GM21529 (cell line): ENCODE data around the gene ARHGAP27.
"Not testable (repeated sequence)": the region's sequence is repeated elsewhere in the genome, so short reads cannot be mapped to it uniquely, and the experiment has no call there.

Experiments used
- ATAC-seq: cut with Tn5 transposase; IDR thresholded peaks from one replicate; pipeline ENCODE4 v1.9.1; 2021; ENCODE audit not compliant: unreplicated experiment

ARHGAP27 gene

GRCh38 chr17:45366691-45367090 lies 66.0 kb downstream of the ARHGAP27 start:
- ATAC-seq, result no peak

GRCh38 chr17:45366049-45366448 lies 66.6 kb downstream of the ARHGAP27 start:
- no peak for ATAC-seq

DNA sequence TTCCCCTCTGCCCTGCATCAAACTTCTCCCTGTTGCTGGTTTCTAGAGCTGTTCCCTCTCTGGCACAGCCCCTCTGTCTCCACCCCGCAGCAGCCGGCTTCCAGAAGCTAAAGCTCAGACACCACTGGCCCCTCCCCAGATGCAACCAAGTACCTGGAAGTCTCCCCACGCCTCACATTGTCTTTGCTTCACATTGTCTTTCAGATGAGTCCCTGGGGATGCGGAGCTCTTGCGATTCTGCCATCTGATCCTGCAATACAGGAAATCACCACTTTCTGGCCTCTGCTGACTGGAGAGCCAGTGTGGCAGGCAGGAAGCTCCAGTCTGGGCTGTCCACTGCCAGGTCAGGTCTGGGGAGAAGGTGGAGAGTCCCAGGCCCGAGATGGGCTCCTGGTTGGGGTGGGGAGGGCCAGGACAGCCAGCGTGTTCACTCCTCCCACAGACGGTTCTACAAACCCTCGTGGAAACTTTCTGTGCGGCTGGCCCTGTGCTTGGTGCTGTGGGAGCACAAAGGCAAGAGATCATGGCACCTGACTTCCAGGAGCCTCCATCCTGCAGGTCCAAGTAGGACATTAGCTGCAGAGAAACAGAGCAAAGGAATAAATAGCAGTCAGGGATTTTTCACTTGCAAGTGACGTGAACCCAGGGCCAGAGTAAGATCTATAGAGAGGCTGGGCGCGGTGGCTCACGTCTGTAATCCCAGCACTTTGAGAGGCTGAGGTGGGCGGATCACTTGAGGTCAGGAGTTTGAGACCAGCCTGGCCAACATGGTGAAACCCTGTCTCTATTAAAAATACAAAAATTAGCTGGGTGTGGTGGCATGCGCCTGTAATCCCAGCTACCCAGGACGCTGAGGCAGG lies 67.9 kb downstream of the ARHGAP27 start:
- ATAC-seq, result no peak

DNA sequence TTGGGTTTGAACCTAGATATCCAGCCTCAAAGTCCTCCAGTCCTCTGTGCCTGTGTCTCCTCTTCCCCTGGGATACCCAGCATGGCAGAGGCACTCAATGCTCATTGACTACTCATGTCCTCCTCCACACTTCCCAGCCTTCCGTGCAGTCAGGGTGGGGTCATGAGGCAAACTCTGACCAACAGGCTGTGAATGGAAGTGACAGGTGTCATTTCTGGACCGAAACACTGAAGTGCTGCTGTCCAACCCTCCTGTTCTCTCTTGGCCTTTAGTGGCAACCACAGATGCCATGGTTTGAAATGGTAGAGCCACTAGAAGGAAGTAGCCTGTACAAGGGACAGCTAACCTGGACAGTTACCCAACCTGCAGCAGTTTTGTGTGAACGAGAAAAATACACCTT lies 69.2 kb downstream of the ARHGAP27 start:
- ATAC-seq, result no peak

GRCh38 chr17:45361976-45362375 lies 70.7 kb downstream of the ARHGAP27 start:
- no peak for ATAC-seq

DNA sequence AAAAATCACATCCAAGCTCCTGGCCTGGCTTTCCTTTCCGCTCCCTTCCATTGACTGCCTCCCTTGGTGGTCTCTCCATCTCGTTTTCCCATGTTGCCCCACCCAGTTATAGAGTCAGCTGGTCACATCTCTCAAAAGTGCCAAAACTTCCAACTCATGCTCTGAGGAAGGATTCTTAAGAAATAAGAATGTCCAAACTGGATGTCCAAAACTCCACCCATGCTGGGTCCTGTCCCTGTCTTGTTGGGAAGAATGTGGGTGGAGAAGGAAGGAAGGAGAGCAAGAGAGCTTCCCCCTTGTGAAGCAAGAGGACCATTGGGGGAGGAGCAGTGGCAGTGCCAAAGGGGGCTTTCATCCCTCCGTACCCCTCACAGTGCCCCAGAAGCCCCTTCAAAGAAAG lies 71.2 kb downstream of the ARHGAP27 start:
- no peak for ATAC-seq

DNA sequence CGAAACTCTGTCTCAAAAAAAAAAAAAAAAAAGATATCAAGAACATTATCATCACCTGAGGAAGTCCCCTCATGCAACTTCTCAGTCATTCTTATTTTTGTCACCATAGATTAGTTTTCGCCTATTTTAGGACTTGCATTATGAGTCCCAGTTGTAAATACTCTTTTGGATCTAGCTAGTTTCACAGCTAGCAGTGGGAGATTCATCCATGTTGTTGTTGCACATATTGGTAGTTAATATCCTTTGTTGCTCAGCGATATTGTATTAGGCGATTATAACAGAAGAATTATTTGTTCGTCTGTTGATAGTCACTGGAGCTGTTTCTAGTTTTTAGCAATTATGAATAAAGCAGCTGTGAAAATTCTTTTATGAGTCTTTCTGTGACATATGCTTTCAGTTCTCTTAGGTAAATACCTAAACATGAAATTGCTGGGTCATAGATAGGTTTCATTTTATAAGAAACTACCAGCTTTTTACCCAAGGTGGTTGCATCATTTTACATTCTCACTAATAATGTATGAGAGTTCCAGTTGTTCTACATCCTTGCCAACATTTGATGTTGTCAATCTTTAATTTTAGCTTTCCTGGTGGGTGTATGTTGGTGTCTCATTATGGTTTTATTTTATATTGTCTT lies 75.2 kb downstream of the ARHGAP27 start:
- no peak for ATAC-seq

GRCh38 chr17:45355087-45355486 lies 77.6 kb downstream of the ARHGAP27 start:
- ATAC-seq, result no peak

DNA sequence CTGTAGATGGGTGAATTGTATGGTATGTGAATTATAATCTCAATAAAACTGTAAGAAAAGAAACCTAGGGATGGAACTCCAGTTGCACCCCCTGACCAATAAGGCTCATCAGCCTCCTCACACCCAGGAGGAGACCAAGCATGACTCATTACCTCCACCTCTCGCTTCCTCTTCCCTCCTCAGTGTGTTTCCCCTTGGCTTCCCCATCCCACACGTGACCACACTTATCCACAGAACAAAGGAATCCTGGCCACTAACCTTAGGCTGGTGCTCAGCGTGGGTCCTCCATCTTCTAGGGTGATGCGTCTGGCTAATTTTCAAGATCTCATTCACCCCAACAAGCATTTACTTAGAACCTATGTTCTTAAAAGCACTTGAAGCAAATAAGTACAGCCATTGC lies 79.6 kb downstream of the ARHGAP27 start:
- ATAC-seq, result no peak

DNA sequence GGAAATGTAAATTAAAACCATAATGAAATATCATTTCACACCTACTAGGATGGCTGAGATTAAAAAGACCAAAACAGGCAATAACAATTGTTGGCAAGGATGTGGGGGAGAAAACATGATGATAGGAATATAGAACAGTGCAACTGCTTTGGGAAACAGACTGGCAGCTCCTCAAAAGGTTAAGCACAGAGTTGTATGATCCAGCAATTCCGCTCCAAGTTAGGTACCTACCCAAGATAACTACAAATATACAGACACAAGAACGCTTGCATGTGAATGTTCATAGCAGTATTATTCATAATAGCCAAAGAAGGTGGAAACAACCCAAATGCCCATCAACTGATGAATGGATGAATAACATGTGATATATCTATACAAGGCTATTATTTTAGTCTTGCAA lies 80.8 kb downstream of the ARHGAP27 start:
- ATAC-seq, result no peak

DNA sequence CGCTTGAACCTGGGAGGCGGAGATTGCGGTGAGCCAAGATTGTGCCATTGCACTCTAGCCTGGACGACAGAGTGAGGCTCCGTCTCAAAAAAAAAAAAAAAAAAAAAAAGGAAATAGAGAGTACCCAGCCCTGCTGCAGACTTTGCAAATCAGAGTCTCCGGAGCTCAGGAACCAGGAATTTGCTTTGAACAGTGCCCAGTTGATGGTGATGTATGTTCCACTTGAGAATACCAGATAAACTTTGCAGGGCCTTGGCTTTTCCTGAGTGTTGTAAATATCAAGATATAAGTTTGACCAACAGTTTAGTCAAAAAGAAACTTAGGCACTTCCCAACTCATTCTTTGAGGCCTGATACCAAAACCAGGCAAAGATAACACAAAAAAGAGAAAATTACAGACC lies 85.2 kb downstream of the ARHGAP27 start:
- no peak for ATAC-seq

DNA sequence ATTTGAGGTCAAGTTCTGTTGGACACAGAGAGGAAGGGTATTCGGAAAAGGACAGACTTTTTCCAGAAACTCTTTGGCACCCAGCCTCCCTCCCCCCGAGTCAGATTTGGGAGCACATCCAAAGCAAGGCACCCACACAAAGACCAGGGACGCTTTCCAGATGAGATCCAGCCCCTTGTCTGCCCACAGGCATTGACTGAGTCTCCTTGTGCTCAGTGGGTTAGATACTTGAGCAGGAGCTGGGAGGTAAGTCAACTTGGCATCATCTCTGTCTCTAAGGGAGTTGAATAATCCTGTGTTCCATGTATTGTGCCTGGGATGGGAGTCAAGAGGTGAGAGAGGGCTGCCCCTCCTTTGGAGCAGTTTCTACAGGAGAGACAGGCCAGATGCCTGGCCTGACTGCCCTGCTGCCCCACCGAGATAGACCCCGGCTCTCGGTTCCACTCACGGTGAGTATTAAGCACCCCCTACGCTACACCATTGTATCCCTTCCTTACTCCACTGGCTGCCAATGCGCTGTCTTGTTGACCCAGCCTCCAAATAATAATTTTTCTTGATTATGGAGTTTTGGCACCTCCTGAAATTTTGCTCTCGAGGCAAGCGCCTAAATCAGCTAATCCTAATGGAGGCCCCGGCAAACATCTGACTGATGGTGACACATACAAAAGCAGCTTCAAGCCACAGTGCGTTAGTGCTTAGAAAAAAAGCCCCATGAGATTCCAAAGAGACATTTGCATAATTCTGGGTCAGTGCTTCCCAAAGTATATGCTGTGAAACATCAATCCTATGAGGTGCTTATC lies 86.3 kb downstream of the ARHGAP27 start:
- no peak for ATAC-seq

DNA sequence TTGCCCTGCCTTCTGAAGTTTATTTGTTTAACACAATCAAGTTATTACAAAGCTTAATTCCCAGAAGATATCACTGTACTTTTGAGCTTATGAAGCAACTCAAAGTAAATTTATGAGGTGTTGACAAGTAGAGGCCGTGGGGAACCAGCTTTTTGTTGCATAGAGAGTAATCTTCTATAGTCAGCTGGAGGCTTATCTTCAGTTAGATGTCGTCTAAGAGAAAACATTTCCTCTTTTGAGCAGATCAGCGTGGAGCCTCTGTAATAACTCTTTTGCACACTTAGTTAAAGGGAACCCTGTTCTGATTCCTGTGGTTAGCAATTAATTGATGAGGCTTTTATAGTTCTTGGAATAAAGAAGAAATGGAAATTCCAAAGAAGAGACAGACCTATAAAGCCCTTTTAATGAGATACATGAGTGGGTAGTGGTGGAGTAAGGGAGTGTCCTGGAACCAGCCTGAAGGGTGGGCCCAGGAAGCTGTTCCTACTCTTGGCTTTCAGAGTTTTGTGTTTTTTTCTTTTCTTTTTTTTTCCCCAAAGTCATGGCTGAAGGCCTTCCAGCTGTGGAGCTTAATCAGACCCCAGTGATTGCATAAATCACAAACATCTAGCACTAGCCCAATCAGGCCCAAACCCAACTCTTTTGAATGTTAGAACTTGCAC lies 87.0 kb downstream of the ARHGAP27 start:
- ATAC-seq, result no peak

- no peak for ATAC-seq
These were observed 87.5 kb downstream of the ARHGAP27 start for GRCh38 chr17:45345246-45345553.

- ATAC-seq, result not testable (repeated sequence)
These were observed 88.6 kb downstream of the ARHGAP27 start for GRCh38 chr17:45343967-45344664.
